ENCODE measurements around the gene SRC.
A peak's percentile ranks its signal among the peaks of the same experiment; 100 is the strongest.

Gene SRC

GRCh38 chr20:37315452-37316110 lies 30.4 kb upstream of the SRC start:
- peak; percentile 75 for DNase-seq

- no peak for DNase-seq
Measured at GRCh38 chr20:37316116-37316774, 29.7 kb upstream of the SRC start.

- DNase-seq: no peak
Measured at GRCh38 chr20:37316775-37317170, 29.2 kb upstream of the SRC start.

- no peak for DNase-seq
Measured at GRCh38 chr20:37317316-37317715, 28.6 kb upstream of the SRC start.

- no peak for DNase-seq
Measured at GRCh38 chr20:37317994-37318640, 27.8 kb upstream of the SRC start.

- peak; percentile 91 for DNase-seq
Measured at GRCh38 chr20:37319151-37319671, 26.7 kb upstream of the SRC start.

- no peak for DNase-seq
Measured at GRCh38 chr20:37323985-37324384, 22.0 kb upstream of the SRC start.

- no peak for DNase-seq
Measured at GRCh38 chr20:37325206-37325605, 20.7 kb upstream of the SRC start.

- no peak for DNase-seq
Measured at GRCh38 chr20:37326666-37327065, 19.3 kb upstream of the SRC start.

- no peak for DNase-seq
Measured at GRCh38 chr20:37327748-37328147, 18.2 kb upstream of the SRC start.

- no peak for DNase-seq
Measured at GRCh38 chr20:37328149-37328945, 17.6 kb upstream of the SRC start.

GRCh38 chr20:37329481-37330165 lies 16.3 kb upstream of the SRC start:
- DNase-seq: no peak

- DNase-seq: no peak
Measured at GRCh38 chr20:37330316-37330715, 15.6 kb upstream of the SRC start.

- no peak for DNase-seq
Measured at GRCh38 chr20:37331060-37331857, 14.7 kb upstream of the SRC start.

- DNase-seq: no peak
Measured at GRCh38 chr20:37333130-37333847, 12.7 kb upstream of the SRC start.

- no peak for DNase-seq
Measured at GRCh38 chr20:37333848-37334318, 12.1 kb upstream of the SRC start.

GRCh38 chr20:37334450-37334849 lies 11.5 kb upstream of the SRC start:
- DNase-seq: no peak

GRCh38 chr20:37335642-37336368 lies 10.1 kb upstream of the SRC start:
- DNase-seq: no peak

GRCh38 chr20:37336369-37337207 lies 9.4 kb upstream of the SRC start:
- peak; percentile 93 for DNase-seq

All from islet precursor cell (in vitro differentiated cells).